ENCODE results near the gene ANGPTL2. TPM values are rescaled to one million over a fixed set of nuclear protein-coding genes. Genes with fewer than 3 reads are reported as not detected.

The ANGPTL2 gene
- total RNA-seq, 1 donor from 2014 or later = 19.4 TPM

GRCh38 chr9:127076860-127077643 lies 45.4 kb downstream of the ANGPTL2 start:
- no peak for TF ChIP-seq CTCF (IDR thresholded peaks at IDR 0.05)
- no peak for DNase-seq
- intact Hi-C loops (cut with DNase I) = no loop called here
- Histone ChIP-seq H3K4me1 (peaks cover 38% of the 10 kb centered on the region), H3K27ac (no peak overlapping the region), H3K27me3 (no peaks in the 10 kb centered on the region), H3K36me3 (no peaks in the 10 kb centered on the region), H3K9me3 (no peaks in the 10 kb centered on the region), H3K4me3 (no peak overlapping the region)
- no peak for ATAC-seq

- H3K27ac ChIP-seq = no peak overlapping the region
- peaks cover 38% of the 10 kb centered on the region for H3K4me1 ChIP-seq
- H3K9me3 ChIP-seq = no peaks in the 10 kb centered on the region
- no peak for TF ChIP-seq CTCF (IDR thresholded peaks at IDR 0.05)
- no peak for ATAC-seq
- DNase-seq = no peak
- H3K27me3 ChIP-seq = no peaks in the 10 kb centered on the region
- intact Hi-C loops (cut with DNase I) = no loop called here
- H3K36me3 ChIP-seq = no peaks in the 10 kb centered on the region
- H3K4me3 ChIP-seq = no peak overlapping the region
Measured at GRCh38 chr9:127075624-127076372, 46.6 kb downstream of the ANGPTL2 start.

GRCh38 chr9:127074561-127075548 lies 47.6 kb downstream of the ANGPTL2 start:
- Histone ChIP-seq H3K27ac (no peak overlapping the region), H3K9me3 (no peaks in the 10 kb centered on the region), H3K27me3 (no peaks in the 10 kb centered on the region), H3K36me3 (no peaks in the 10 kb centered on the region), H3K4me1 (peaks cover 38% of the 10 kb centered on the region), H3K4me3 (no peak overlapping the region)
- no peak for TF ChIP-seq CTCF (IDR thresholded peaks at IDR 0.05)
- intact Hi-C loops (cut with DNase I) = no loop called here
- no peak for DNase-seq
- ATAC-seq = peak; percentile 50

- Histone ChIP-seq H3K4me3 (no peak overlapping the region), H3K9me3 (no peaks in the 10 kb centered on the region), H3K27me3 (no peaks in the 10 kb centered on the region), H3K27ac (no peak overlapping the region), H3K4me1 (peaks cover 14% of the 10 kb centered on the region), H3K36me3 (no peaks in the 10 kb centered on the region)
- DNase-seq = no peak
- intact Hi-C loops (cut with DNase I) = no loop called here
- ATAC-seq = no peak
- TF ChIP-seq CTCF (IDR thresholded peaks at IDR 0.05) = no peak
Measured at GRCh38 chr9:127067603-127068220, 54.7 kb downstream of the ANGPTL2 start.

- Histone ChIP-seq H3K27ac (no peak overlapping the region), H3K9me3 (no peaks in the 10 kb centered on the region), H3K4me1 (peaks cover 14% of the 10 kb centered on the region), H3K27me3 (no peaks in the 10 kb centered on the region), H3K4me3 (no peak overlapping the region), H3K36me3 (no peaks in the 10 kb centered on the region)
- DNase-seq (no peak), ATAC-seq (peak; percentile 70)
- TF ChIP-seq CTCF (IDR thresholded peaks at IDR 0.05) = no peak
- intact Hi-C loops (cut with DNase I) = no loop called here
Measured at GRCh38 chr9:127066851-127067136, 55.6 kb downstream of the ANGPTL2 start.
